GM06990 (cell line): ENCODE results near the gene SERPINB1.

Experiments used
- DNase-seq: peaks from one replicate; pipeline ENCODE4 v3.0.0-alpha.2; 2011; ENCODE audit not compliant: insufficient read length; ENCODE audit errors: extremely low read depth
- H3K27me3 ChIP-seq: replicated peaks from 2 replicates; pipeline ENCODE4 v1.6.0; 2011; ENCODE audit warnings: low read length; ENCODE audit not compliant: control insufficient read depth, insufficient read depth
- H3K36me3 ChIP-seq: 2 replicates; pipeline ENCODE4 v1.5.1; 2011; ENCODE audit warnings: low read length; ENCODE audit not compliant: control insufficient read depth, insufficient read depth
- H3K4me3 ChIP-seq: replicated peaks from 2 replicates; pipeline ENCODE4 v1.5.1; 2011; ENCODE audit warnings: low read depth, mild to moderate bottlenecking, control low read depth, low read length
- TF ChIP-seq, protein P1 (sequence below): IDR thresholded peaks from 2 replicates; pipeline ENCODE4 v1.5.1; 2011; ENCODE audit warnings: low read length, control low read depth, mild to moderate bottlenecking, inconsistent platforms; ENCODE audit not compliant: insufficient read depth, poor library complexity, severe bottlenecking

Gene SERPINB1

DNA sequence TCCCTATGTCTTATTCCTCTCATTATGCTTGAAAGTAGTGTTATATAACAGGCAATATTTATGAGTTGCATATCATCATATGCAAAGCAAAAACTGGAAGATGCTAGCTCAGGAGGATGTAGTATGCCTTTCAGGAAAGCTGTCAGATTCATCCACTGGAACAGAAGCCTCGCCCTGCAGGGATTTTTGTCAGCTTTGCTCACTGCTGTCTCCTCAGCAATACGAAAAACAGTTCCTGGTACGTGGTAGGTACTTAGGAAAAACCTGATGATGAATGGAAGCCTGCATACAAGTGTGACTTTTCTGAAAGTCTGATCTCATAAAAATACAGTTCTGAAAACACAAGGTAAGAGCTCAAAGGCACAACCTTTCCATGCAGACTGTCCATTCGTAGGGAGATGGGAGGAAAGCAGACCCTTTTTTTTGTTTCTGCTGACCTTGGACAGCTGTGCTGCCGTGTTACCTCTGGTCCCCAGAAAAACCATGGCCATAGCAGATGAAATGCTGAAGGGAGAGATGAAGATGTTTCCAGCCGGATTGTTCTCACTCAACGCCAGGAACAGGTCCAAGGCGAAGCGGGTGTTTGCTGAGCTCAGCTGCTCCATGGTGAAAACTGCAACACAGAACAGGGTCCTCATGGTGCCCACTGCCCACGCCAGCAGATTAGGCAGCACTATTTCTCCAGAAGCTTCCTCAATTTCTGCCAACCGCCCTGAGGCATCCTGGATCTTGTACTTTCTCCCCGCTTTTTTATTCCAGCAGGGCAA, 1.5 kb downstream of the SERPINB1 start:
- no peak for DNase-seq
- no peak overlapping the region for H3K4me3 ChIP-seq
- H3K36me3 ChIP-seq: no peaks in the 10 kb centered on the region
- TF ChIP-seq, protein P1, sequence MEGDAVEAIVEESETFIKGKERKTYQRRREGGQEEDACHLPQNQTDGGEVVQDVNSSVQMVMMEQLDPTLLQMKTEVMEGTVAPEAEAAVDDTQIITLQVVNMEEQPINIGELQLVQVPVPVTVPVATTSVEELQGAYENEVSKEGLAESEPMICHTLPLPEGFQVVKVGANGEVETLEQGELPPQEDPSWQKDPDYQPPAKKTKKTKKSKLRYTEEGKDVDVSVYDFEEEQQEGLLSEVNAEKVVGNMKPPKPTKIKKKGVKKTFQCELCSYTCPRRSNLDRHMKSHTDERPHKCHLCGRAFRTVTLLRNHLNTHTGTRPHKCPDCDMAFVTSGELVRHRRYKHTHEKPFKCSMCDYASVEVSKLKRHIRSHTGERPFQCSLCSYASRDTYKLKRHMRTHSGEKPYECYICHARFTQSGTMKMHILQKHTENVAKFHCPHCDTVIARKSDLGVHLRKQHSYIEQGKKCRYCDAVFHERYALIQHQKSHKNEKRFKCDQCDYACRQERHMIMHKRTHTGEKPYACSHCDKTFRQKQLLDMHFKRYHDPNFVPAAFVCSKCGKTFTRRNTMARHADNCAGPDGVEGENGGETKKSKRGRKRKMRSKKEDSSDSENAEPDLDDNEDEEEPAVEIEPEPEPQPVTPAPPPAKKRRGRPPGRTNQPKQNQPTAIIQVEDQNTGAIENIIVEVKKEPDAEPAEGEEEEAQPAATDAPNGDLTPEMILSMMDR: no peak
- H3K27me3 ChIP-seq: no peaks in the 10 kb centered on the region; the same call in none of the 2 replicates

- H3K27me3 ChIP-seq: no peaks in the 10 kb centered on the region; the same call in none of the 2 replicates
- no peak for DNase-seq
- H3K4me3 ChIP-seq: no peak overlapping the region
- TF ChIP-seq, protein P1: no peak
- no peaks in the 10 kb centered on the region for H3K36me3 ChIP-seq
Observed at GRCh38 chr6:2839195-2839981, 2.3 kb downstream of the SERPINB1 start.

DNA sequence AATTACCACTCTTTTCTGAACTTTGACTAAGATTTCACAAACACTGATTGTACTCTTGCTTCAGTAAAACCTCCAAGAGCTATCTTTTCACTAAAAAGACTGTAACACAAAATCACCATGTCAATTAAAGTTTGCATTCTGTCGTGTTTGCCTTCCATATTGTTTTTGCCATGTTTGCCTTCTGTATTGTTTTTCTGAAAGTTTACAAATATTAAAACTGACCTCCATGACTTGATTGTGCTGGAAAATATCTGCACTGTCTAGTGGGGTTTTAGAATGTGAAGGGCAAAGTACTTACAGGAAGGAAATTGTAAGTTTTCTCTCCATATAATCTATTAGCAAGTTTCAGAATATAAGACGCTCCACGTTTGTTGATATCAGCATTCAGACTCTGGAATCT, 3.4 kb downstream of the SERPINB1 start:
- TF ChIP-seq, protein P1: no peak
- no peak for DNase-seq
- Histone ChIP-seq H3K27me3 (no peaks in the 10 kb centered on the region; the same call in none of the 2 replicates), H3K4me3 (no peak overlapping the region), H3K36me3 (no peaks in the 10 kb centered on the region)

DNA sequence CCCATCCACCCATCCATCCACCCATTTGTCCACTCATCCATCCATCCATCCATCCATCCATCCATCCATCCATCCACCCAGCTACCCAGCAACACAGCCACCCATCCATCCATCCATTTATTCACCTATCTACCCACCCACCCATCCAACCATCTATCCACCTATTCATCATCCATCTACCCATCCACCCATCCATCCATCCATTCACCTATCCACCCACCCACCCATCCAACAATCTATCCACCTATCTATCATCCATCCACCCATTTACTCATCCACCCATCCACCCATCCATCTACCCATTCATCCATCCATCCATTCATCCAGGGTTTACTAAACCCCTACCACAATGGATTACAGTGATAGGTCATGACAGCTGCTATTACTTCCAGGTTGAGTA, 7.4 kb downstream of the SERPINB1 start:
- Histone ChIP-seq H3K4me3 (no peak overlapping the region), H3K36me3 (no peaks in the 10 kb centered on the region)
- TF ChIP-seq, protein P1: no peak

DNA sequence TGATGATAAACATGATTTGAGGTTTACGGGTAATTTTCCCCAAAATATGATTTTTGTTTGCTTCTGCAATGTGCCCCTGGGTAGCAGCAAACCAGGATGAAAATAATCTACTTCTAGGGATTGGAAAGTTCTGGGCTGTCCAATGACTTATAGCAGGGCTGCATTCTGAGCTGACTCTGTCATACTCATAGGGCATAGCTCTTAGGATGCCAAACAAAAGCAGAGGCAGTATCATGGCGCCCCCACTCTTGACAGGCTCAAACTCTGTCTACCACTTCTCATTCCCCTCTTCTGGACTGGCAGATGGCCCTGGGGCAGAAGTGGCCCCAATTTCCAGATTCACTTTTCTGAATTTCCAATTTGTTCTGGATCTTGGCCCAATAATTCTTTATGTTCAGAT, 10.3 kb downstream of the SERPINB1 start:
- TF ChIP-seq, protein P1: no peak

More for the DNA sequence above, 7.4 kb downstream of the SERPINB1 start:
- H3K27me3 ChIP-seq: no peaks in the 10 kb centered on the region; the same call in 1 of the 2 replicates
- DNase-seq: no peak

More for the DNA sequence above, 10.3 kb downstream of the SERPINB1 start:
- no peak for DNase-seq
- no peak overlapping the region for H3K4me3 ChIP-seq
- no peaks in the 10 kb centered on the region for H3K36me3 ChIP-seq
- H3K27me3 ChIP-seq: no peaks in the 10 kb centered on the region; the same call in 1 of the 2 replicates
